GM12801 (cell line): ENCODE results near the gene ANKS1A.

ENCODE experiments used
- TF ChIP-seq, protein P1 (sequence below): IDR thresholded peaks from one replicate; pipeline ENCODE4 v1.5.1; 2011; ENCODE audit warnings: control low read depth; ENCODE audit not compliant: insufficient read length; ENCODE audit errors: extremely low read depth

Gene ANKS1A

DNA sequence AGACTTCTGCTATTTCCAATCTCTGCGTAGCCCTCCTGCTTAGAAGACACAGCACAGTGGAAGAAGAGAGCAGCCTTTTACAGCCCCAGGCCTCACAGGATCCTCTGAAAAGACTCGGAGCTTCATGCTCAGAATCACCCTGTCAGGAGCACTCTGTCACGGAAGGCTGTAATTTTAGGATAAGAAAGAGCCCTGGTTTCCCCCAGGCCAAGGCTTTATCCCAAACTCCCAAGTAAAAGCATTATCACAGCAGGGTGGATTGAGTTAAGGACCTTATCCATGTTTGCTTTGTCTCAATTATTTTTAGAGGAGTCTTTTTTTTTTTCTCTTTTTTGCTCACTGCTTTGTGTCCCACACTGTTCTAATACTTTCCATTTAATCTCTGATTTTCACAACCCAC is 39.2 kb downstream of the ANKS1A start:
- TF ChIP-seq, protein P1, sequence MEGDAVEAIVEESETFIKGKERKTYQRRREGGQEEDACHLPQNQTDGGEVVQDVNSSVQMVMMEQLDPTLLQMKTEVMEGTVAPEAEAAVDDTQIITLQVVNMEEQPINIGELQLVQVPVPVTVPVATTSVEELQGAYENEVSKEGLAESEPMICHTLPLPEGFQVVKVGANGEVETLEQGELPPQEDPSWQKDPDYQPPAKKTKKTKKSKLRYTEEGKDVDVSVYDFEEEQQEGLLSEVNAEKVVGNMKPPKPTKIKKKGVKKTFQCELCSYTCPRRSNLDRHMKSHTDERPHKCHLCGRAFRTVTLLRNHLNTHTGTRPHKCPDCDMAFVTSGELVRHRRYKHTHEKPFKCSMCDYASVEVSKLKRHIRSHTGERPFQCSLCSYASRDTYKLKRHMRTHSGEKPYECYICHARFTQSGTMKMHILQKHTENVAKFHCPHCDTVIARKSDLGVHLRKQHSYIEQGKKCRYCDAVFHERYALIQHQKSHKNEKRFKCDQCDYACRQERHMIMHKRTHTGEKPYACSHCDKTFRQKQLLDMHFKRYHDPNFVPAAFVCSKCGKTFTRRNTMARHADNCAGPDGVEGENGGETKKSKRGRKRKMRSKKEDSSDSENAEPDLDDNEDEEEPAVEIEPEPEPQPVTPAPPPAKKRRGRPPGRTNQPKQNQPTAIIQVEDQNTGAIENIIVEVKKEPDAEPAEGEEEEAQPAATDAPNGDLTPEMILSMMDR: no peak

DNA sequence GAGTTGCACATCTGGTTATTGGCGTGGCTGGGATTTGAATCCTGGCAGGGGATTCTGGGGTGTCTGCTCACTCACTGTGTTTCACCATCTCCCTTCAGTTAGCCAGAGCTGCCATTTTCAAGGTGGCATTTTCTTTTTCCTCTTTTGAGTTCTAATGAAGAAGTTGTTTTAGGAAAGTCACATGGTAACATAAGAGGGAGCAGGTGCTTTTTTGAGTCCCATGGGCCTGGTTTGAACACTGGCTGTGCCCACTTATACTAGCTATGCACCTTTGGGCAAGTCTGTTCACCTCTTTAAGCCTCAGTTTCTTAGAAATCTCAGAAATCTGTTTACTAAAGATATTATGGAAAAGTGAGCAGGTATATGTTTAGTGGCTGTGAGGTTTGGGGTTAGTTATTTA is 39.6 kb downstream of the ANKS1A start:
- TF ChIP-seq, protein P1: no peak

DNA sequence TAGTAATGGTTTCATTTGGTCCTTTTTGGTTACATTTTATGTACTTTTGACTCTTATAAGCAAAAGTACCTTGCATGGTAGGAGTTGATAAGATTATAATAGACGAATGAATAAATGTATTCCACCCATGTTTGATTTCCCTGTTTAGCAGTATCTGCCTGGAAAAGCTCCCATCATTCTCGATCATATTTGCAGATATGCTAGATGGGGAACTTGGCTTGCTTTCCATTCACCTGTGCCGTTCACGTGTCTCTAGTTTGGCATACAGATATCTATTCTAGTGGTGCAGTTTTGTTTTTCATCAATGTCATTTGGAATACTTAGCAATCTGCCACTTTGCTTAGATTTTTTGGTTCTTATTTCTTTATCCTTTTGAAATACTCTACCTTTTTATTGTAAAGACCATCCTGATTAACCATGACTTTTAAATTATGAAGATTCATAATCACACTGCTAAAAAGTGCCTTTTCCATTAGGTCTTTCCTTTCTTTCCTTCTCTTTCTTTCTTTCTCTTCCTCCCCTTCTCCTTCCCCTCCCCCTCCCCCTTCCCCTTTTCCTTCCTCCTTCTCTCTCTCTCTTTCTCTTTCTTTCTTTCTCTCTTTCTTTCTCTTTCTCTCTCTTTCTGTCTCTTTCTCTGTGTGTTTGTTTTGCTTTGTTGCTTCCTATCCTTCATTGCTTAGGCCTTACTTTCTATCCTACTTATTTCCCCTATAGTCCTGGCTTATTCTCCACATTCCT is 40.4 kb downstream of the ANKS1A start:
- TF ChIP-seq, protein P1: no peak

DNA sequence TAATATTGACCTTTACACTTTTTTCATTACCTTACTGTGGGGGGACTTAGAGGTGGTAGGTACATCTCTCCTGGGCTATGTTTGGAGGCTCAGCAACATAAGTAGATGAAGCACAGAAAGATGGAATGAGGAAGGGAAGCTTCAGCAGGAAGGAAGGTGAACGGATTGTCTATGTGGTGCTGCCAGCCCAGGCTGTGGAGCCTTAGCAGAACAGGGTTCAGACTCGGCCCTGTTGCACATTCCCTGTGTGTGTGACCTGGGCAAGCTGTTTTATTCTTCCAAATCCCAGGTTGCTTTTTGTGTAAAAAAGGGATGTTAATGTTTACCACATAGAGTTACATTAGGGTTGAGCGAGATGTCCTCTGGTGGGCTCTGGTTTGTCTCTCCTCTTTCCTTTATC is 41.2 kb downstream of the ANKS1A start:
- TF ChIP-seq, protein P1: no peak

DNA sequence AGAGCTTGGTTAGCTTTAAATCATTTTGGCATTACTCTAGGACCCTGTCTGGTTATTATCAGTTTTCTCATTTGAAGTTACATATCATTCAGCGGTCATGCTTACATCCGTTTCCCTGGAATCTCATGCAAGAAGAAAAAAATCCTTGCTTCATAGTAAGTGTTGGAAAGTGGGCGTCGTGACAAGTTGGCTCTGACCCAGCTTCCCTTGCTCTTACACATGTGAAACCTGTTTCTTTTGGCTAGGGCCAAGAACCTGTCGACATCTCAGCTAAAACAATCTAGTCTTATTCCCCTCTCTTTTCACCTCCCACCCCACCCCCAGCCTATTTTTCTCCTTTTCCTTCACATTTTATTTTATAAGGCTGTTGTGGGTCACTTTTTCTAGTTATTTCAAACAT is 45.5 kb downstream of the ANKS1A start:
- TF ChIP-seq, protein P1: no peak

DNA sequence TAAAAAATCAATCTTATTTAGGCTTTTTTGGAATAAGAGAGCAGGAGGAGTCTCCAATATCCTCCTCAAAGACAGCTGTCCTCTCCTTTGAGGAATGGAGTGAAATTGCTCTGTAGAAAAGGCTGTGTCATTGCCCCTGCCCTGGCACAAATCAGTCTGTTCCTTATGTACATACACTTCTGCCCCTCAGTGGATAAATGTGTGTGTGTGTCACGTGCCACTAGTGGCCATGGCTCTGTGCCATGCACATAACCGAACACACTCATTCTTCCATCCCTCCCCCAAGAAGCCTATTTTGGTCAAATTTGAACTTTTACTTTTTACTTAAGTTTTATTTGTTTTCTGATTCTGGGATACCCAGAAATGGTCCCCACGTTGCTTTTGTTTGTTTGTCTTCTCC is 49.2 kb downstream of the ANKS1A start:
- TF ChIP-seq, protein P1: no peak

DNA sequence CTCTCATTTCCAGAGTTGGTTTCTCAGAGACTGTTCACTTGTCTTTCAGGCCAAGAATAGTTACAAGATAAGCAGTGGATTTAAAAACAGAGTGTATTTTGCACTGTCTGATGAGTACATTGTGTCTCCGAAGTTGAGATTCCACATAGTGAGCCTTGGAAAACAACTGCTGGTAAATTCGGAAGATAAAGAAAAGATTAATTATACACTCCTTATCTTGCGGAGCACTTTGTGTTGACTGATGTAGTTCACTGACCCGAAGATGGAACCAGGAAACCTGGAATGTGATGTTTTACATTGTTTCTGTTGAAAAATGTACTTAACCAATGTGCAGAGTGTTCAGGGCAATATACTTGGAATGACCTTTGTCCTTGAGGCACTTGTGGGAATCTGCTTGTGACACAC is 51.0 kb downstream of the ANKS1A start:
- TF ChIP-seq, protein P1: no peak

DNA sequence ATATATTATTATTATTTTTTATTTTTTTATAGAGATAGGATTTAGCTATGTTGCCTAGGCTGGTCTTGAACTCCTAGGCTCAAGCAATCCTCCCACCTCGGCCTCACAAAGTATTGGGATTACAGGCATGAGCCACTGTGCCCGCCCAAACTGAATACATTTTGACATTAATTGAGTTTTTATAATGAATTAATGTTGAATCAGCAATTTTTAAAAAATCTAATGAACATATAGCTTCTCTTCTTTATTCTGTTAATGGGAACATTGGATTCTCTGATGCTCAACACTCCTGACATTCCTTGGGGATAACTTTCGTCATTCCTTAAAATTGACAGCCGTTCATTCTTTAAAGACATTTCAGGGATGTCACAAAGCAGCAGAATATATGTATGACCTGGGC is 52.4 kb downstream of the ANKS1A start:
- TF ChIP-seq, protein P1: no peak
